Spleen (tissue), 11 donors: ENCODE measurements around the gene TXK. TPM values are rescaled to one million over a fixed set of nuclear protein-coding genes. Genes with fewer than 3 reads are reported as not detected.

Source experiments
- DNase-seq: peaks from one replicate; pipeline ENCODE4 v3.0.0-alpha.2; 2020
- H3K27ac ChIP-seq, 8 donors: fragments of 200-600 bp; sonication (generic) in 7 of 8; 1 replicate in 4 of 8; 2 replicates in 4 of 8; pipeline versions ENCODE4 v1.5.0 to v1.8.0; 2016 to 2021; ENCODE audit warnings: inconsistent platforms in 4 of 8, mild to moderate bottlenecking in 4 of 8, moderate library complexity in 1 of 8
- H3K27me3 ChIP-seq, 7 donors: fragments of 200-600 bp; sonication (generic) in 6 of 7; replicated peaks in 1 of 7; 1 replicate in 4 of 7; 2 replicates in 3 of 7; pipeline versions ENCODE4 v1.5.0 to v1.8.0; 2016 to 2021; ENCODE audit warnings: inconsistent platforms in 3 of 7, mild to moderate bottlenecking in 1 of 7
- H3K36me3 ChIP-seq, 6 donors: fragments of 200-600 bp; sonication (generic) in 5 of 6; 1 replicate in 4 of 6; 2 replicates in 2 of 6; pipeline versions ENCODE4 v1.5.0 to v1.8.0; 2016 to 2021; ENCODE audit warnings: inconsistent platforms in 2 of 6
- H3K4me1 ChIP-seq, 6 donors: fragments of 200-600 bp; sonication (generic) in 5 of 6; 1 replicate in 3 of 6; 2 replicates in 3 of 6; pipeline versions ENCODE4 v1.5.0 to v1.8.0; 2016 to 2021; ENCODE audit warnings: inconsistent platforms in 3 of 6
- H3K4me3 ChIP-seq, 8 donors: fragments of 200-600 bp; sonication (generic) in 7 of 8; 1 replicate in 4 of 8; 2 replicates in 4 of 8; pipeline versions ENCODE4 v1.5.0 to v1.8.0; 2016 to 2021; ENCODE audit warnings: inconsistent platforms in 4 of 8, mild to moderate bottlenecking in 4 of 8, moderate library complexity in 2 of 8
- H3K9me3 ChIP-seq, 8 donors: fragments of 200-600 bp; sonication (generic) in 7 of 8; 1 replicate in 4 of 8; 2 replicates in 4 of 8; pipeline versions ENCODE4 v1.5.0 to v1.8.0; 2016 to 2021; ENCODE audit warnings: inconsistent platforms in 4 of 8
- CTCF ChIP-seq, 11 experiments: fragments of 200-600 bp in 7 of 11; fragments of 450-650 bp in 4 of 11; sonication (generic) in 4 of 11; IDR thresholded peaks in 8 of 11; conservative IDR thresholded peaks in 3 of 11; 1 replicate in 7 of 11; 2 replicates in 4 of 11; pipeline versions ENCODE4 v1.4.0 to v1.8.0; 2016 to 2021; ENCODE audit warnings: antibody characterized with exemption in 11 of 11, inconsistent platforms in 4 of 11, mild to moderate bottlenecking in 1 of 11
- POLR2A ChIP-seq, 3 donors: fragments of 450-650 bp; IDR thresholded peaks; one replicate each; pipeline ENCODE4 v1.5.1; 2017; ENCODE audit warnings: antibody characterized with exemption in 3 of 3, mild to moderate bottlenecking in 1 of 3
- POLR2AphosphoS5 ChIP-seq, 3 donors: sonication (generic); formaldehyde crosslinking; IDR thresholded peaks; one replicate each; pipeline ENCODE4 v1.5.1; 2017; ENCODE audit warnings: antibody characterized with exemption in 3 of 3
- WGBS, 5 donors: extraction: QIAGEN DNeasy Blood & Tissue Kit in 3 of 5; methylation state at CpG; one replicate each; pipeline versions ENCODE4 v1.1.5 to v1.1.7; 2013 to 2018; 5-methylcytosine and 5-hydroxymethylcytosine counted together
- intact Hi-C: fragments of 100-400 bp; cut with DNase I; formaldehyde crosslinking; loops from one replicate; pipeline ENCODE4 v1.15.0; 2023; ENCODE audit warnings: low total_unique reads
- polyA plus RNA-seq, 3 donors: library from polyadenylated mRNA; stranded (reverse); fragments of 200-250 nt; gene quantifications; one replicate each; pipeline ENCODE4 v1.2.1, GENCODE V29; 2013
- total RNA-seq, 7 donors: library from RNA; depleted of rRNA in 3 of 7; stranded (reverse); fragments of >200 nt in 3 of 7; fragmentation: NEBNext Ultra II Directional in 4 of 7; extraction: Animal tissue kit (Norgen Biotek cat#: 25700) in 4 of 7; gene quantifications; one replicate each; pipeline versions ENCODE4 v1.1.0 to v1.2.1, GENCODE V29; 2016 to 2021
- donor health status: healthy with polysubstance abuse.
- donor health status: DM: no; HTN: no; CAD: no; lungs with moderate emphysema.
- donor health status: DM: no; HTN: no; CAD: no.
- donor health status: Bipolar disorder and iron deficiency.
- donor health status: healthy.
- donor health status: DM: no; HTN: no; CAD: no.
- donor health status: DM: yes; HTN: yes; CAD: no.

The TXK gene
- total and polyA plus RNA-seq, 10 donors = 3.3 to 36.6 (median 21.0) TPM

- H3K4me1 ChIP-seq = no peaks in the 10 kb centered on the region
- no peak for TF ChIP-seq POLR2AphosphoS5 (IDR thresholded peaks at IDR 0.05)
- TF ChIP-seq POLR2A (IDR thresholded peaks at IDR 0.05) = no peak
- no peak for TF ChIP-seq CTCF (IDR thresholded peaks at IDR 0.05 in 8 of 11, conservative IDR thresholded peaks at IDR 0.05 in 3 of 11)
- H3K9me3 ChIP-seq = peaks cover 5 to 44% (median 36%) of the 10 kb centered on the region in 8 donors
- H3K4me3 ChIP-seq = no peak overlapping the region
- H3K27ac ChIP-seq = no peak overlapping the region
- no peaks in the 10 kb centered on the region for H3K27me3 ChIP-seq
- intact Hi-C loops = no loop called here
- no peak for DNase-seq
- peaks cover 0 to 70% (median 23%) of the 10 kb centered on the region in 6 donors for H3K36me3 ChIP-seq
- 62 to 91% (median 79%) methylated on average over 3 of the region's 3 CpGs for whole genome bisulfite sequencing, 5 donors
These were observed 23.2 kb upstream of the TXK start for GRCh38 chr4:48157271-48157670.

DNA sequence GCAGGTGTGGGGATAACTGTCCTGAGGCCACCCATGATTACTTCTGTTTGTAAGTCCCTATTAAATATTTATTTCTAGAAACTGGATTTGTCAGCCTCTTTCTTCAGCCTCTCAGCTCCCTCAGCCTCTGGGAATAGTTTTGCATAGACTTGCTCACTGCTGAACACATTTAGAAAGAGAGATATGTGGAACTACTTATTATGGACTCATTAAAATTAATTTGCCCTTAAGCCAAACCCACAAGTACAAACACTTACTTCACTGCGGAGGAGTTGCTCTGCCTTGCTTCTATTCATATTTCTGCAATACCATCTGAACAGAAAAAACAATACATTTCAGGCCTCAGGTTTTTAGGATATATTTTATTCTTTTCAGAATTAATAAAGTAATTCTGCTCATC lies 22.4 kb upstream of the TXK start:
- no peak overlapping the region for H3K4me3 ChIP-seq
- 86 to 96% (median 91%) methylated on average over 1 of the region's 1 CpG for WGBS, 5 donors
- H3K9me3 ChIP-seq = peaks cover 5 to 44% (median 36%) of the 10 kb centered on the region in 8 donors
- H3K36me3 ChIP-seq = peaks cover 0 to 75% (median 23%) of the 10 kb centered on the region in 6 donors
- H3K27ac ChIP-seq = no peak overlapping the region
- no peak for DNase-seq
- no peaks in the 10 kb centered on the region for H3K4me1 ChIP-seq
- no peaks in the 10 kb centered on the region for H3K27me3 ChIP-seq
- TF ChIP-seq POLR2A (IDR thresholded peaks at IDR 0.05) (no peak), POLR2AphosphoS5 (IDR thresholded peaks at IDR 0.05) (no peak), CTCF (IDR thresholded peaks at IDR 0.05 in 8 of 11, conservative IDR thresholded peaks at IDR 0.05 in 3 of 11) (no peak)
- intact Hi-C loops = no loop called here

DNA sequence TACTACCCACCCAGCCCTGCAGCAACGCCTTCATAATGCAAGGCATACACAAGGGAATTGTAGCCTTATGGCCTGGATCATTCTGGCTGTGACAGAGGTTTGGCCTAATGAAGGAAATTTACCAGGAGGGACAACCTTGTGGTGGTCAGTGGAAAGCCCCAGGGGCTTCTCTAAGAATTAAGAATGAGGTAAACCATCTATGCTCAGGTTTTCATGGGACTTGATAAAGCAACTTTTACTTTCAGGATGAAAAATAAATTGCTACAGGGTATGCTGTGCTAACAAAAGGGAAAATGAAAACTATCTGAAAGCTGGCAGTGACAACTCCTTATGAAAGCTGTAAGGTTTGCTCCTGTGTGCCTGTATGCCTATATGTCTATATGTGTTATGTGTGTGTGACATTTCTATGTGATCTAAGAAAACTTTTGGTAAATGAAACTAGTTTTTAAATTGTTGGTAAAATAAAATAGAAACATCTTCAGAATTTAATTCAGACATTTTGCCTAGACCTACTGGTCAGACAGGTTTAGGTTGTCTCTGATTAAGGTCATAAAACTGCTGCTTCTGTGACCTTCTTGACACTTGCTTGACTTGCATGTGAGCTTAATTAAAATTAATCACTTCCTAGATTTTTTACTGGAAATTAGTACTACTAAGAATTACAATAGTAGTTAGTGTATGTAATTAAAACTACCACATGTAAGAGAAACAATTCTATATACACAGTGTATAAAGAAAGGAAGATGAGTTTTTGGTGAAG lies 19.9 kb upstream of the TXK start:
- no peak for TF ChIP-seq CTCF (IDR thresholded peaks at IDR 0.05 in 8 of 11, conservative IDR thresholded peaks at IDR 0.05 in 3 of 11)
- no peak for TF ChIP-seq POLR2AphosphoS5 (IDR thresholded peaks at IDR 0.05)
- no peak for TF ChIP-seq POLR2A (IDR thresholded peaks at IDR 0.05)
- WGBS, 5 donors = 67 to 100% (median 82%) methylated on average over 1 of the region's 1 CpG
- no peak for DNase-seq
- intact Hi-C loops = no loop called here
- no peak overlapping the region for H3K4me3 ChIP-seq
- H3K27ac ChIP-seq = no peak overlapping the region
- H3K27me3 ChIP-seq = no peaks in the 10 kb centered on the region
- H3K9me3 ChIP-seq = peaks cover 5 to 44% (median 36%) of the 10 kb centered on the region in 8 donors
- H3K4me1 ChIP-seq = no peaks in the 10 kb centered on the region
- peaks cover 0 to 79% (median 23%) of the 10 kb centered on the region in 6 donors for H3K36me3 ChIP-seq

GRCh38 chr4:48152259-48152658 lies 18.2 kb upstream of the TXK start:
- no peak overlapping the region for H3K27ac ChIP-seq
- no peak for TF ChIP-seq POLR2A (IDR thresholded peaks at IDR 0.05)
- no peak for TF ChIP-seq POLR2AphosphoS5 (IDR thresholded peaks at IDR 0.05)
- TF ChIP-seq CTCF (IDR thresholded peaks at IDR 0.05 in 8 of 11, conservative IDR thresholded peaks at IDR 0.05 in 3 of 11) = no peak
- peaks cover 5 to 43% (median 36%) of the 10 kb centered on the region in 8 donors for H3K9me3 ChIP-seq
- no peak overlapping the region for H3K4me3 ChIP-seq
- H3K36me3 ChIP-seq = peaks cover 0 to 79% (median 23%) of the 10 kb centered on the region in 6 donors
- 94 to 98% (median 98%) methylated on average over 5 of the region's 5 CpGs for WGBS, 5 donors
- H3K27me3 ChIP-seq = no peaks in the 10 kb centered on the region
- DNase-seq = no peak
- intact Hi-C loops = no loop called here
- no peaks in the 10 kb centered on the region for H3K4me1 ChIP-seq
